ENCODE results near the gene MPZL2. TPM values are rescaled to one million over a fixed set of nuclear protein-coding genes. Genes with fewer than 3 reads are reported as not detected.
"Not testable (repeated sequence)": the region's sequence is repeated elsewhere in the genome, so short reads cannot be mapped to it uniquely, and the experiment has no call there.

The MPZL2 gene
- polyA plus RNA-seq, 3 donors, result 8.0 to 18.6 (median 14.2) TPM

- no peaks in the 10 kb centered on the region for H3K79me2 ChIP-seq (ENCODE audit: insufficient read depth, low read length)
- no peak overlapping the region for H2AFZ ChIP-seq (ENCODE audit: insufficient read depth, low read depth, low read length, poor library complexity, severe bottlenecking)
- no peak overlapping the region for H3K4me3 ChIP-seq (replicated peaks in 1 of 3; ENCODE audit: low read depth in 2 of 3, low read length in 3 of 3)
- Mint-ChIP-seq H3K27ac (no peak overlapping the region), H3K4me3 (no peak overlapping the region), H3K27me3 (ENCODE audit: low read depth in 3 of 3) (peaks cover 1 to 3% (median 2%) of the 10 kb centered on the region in 3 donors), H3K4me1 (peaks cover 16% of the 10 kb centered on the region), H3K36me3 (no peaks in the 10 kb centered on the region), H3K9me3 (peaks cover 0 to 3% (median 0%) of the 10 kb centered on the region in 7 donors)
- H3K4me2 ChIP-seq (replicated peaks; ENCODE audit: extremely low read depth, low read length, poor library complexity, severe bottlenecking), result no peak overlapping the region
- H4K20me1 ChIP-seq (ENCODE audit: insufficient read depth, low read length), result no peaks in the 10 kb centered on the region
- TF ChIP-seq CTCF (IDR thresholded peaks at IDR 0.05), result no peak
- WGBS (ENCODE audit: insufficient coverage), result no CpG with 5 or more reads among the region's 3 CpGs
- no peaks in the 10 kb centered on the region for H3K9me3 ChIP-seq (replicated peaks in 1 of 2; ENCODE audit: control insufficient read depth in 1 of 2, insufficient read depth in 1 of 2, low read length in 2 of 2)
- H3K4me1 ChIP-seq (ENCODE audit: control insufficient read depth in 1 of 2, insufficient read depth in 2 of 2, low read length in 2 of 2), result peaks cover 9 to 11% of the 10 kb centered on the region in 2 donors
- no peaks in the 10 kb centered on the region for H3K27me3 ChIP-seq (ENCODE audit: control insufficient read depth in 2 of 2, insufficient read depth in 2 of 2, low read length in 2 of 2)
- no peak overlapping the region for H3K9ac ChIP-seq (ENCODE audit: insufficient read depth, low read length, poor library complexity, severe bottlenecking)
- no peak for DNase-seq
- no peak overlapping the region for H3K27ac ChIP-seq (ENCODE audit: low read depth in 1 of 2, low read length in 2 of 2)
- intact Hi-C loops (cut with micrococcal nuclease), result no loop called here
- no peaks in the 10 kb centered on the region for H3K36me3 ChIP-seq (replicated peaks in 1 of 2; ENCODE audit: control insufficient read depth in 1 of 2, insufficient read depth in 2 of 2, low read length in 2 of 2)
Measured at GRCh38 chr11:118310781-118311485, 46.8 kb upstream of the MPZL2 start.

- no peaks in the 10 kb centered on the region for H3K27me3 ChIP-seq (ENCODE audit: control insufficient read depth in 2 of 2, insufficient read depth in 2 of 2, low read length in 2 of 2)
- H3K36me3 Mint-ChIP-seq, result no peaks in the 10 kb centered on the region
- WGBS (ENCODE audit: insufficient coverage), result no CpG with 5 or more reads among the region's 3 CpGs
- no peaks in the 10 kb centered on the region for H3K36me3 ChIP-seq (replicated peaks in 1 of 2; ENCODE audit: control insufficient read depth in 1 of 2, insufficient read depth in 2 of 2, low read length in 2 of 2)
- H3K27ac ChIP-seq (ENCODE audit: low read depth in 1 of 2, low read length in 2 of 2), result no peak overlapping the region
- H4K20me1 ChIP-seq (ENCODE audit: insufficient read depth, low read length), result no peaks in the 10 kb centered on the region
- no peaks in the 10 kb centered on the region for H3K9me3 ChIP-seq (replicated peaks in 1 of 2; ENCODE audit: control insufficient read depth in 1 of 2, insufficient read depth in 1 of 2, low read length in 2 of 2)
- no peaks in the 10 kb centered on the region for H3K79me2 ChIP-seq (ENCODE audit: insufficient read depth, low read length)
- H3K9me3 Mint-ChIP-seq, result peaks cover 0 to 3% (median 0%) of the 10 kb centered on the region in 7 donors
- H2AFZ ChIP-seq (ENCODE audit: insufficient read depth, low read depth, low read length, poor library complexity, severe bottlenecking), result no peak overlapping the region
- H3K9ac ChIP-seq (ENCODE audit: insufficient read depth, low read length, poor library complexity, severe bottlenecking), result no peak overlapping the region
- H3K27ac Mint-ChIP-seq, result no peak overlapping the region
- peaks cover 2 to 3% (median 2%) of the 10 kb centered on the region in 3 donors for H3K27me3 Mint-ChIP-seq (ENCODE audit: low read depth in 3 of 3)
- H3K4me3 ChIP-seq (replicated peaks in 1 of 3; ENCODE audit: low read depth in 2 of 3, low read length in 3 of 3), result no peak overlapping the region
- TF ChIP-seq CTCF (IDR thresholded peaks at IDR 0.05), result no peak
- peaks cover 2 to 4% of the 10 kb centered on the region in 2 donors for H3K4me1 ChIP-seq (ENCODE audit: control insufficient read depth in 1 of 2, insufficient read depth in 2 of 2, low read length in 2 of 2)
- no peak for DNase-seq
- intact Hi-C loops (cut with micrococcal nuclease), result no loop called here
- no peak overlapping the region for H3K4me3 Mint-ChIP-seq
- peaks cover 10% of the 10 kb centered on the region for H3K4me1 Mint-ChIP-seq
- H3K4me2 ChIP-seq (replicated peaks; ENCODE audit: extremely low read depth, low read length, poor library complexity, severe bottlenecking), result no peak overlapping the region
Measured at GRCh38 chr11:118310271-118310670, 46.2 kb upstream of the MPZL2 start.

- WGBS (ENCODE audit: insufficient coverage), result 93% methylated on average over 3 of the region's 5 CpGs
- H3K9ac ChIP-seq (ENCODE audit: insufficient read depth, low read length, poor library complexity, severe bottlenecking); H3K36me3 Mint-ChIP-seq; H4K20me1 ChIP-seq (ENCODE audit: insufficient read depth, low read length); H3K4me1 Mint-ChIP-seq; H3K27ac Mint-ChIP-seq; H3K27me3 Mint-ChIP-seq (ENCODE audit: low read depth in 3 of 3); H3K9me3 ChIP-seq (replicated peaks in 1 of 2; ENCODE audit: control insufficient read depth in 1 of 2, insufficient read depth in 1 of 2, low read length in 2 of 2); H3K27me3 ChIP-seq (ENCODE audit: control insufficient read depth in 2 of 2, insufficient read depth in 2 of 2, low read length in 2 of 2); H3K4me3 Mint-ChIP-seq; H3K36me3 ChIP-seq (replicated peaks in 1 of 2; ENCODE audit: control insufficient read depth in 1 of 2, insufficient read depth in 2 of 2, low read length in 2 of 2); intact Hi-C loops (cut with micrococcal nuclease); H3K4me2 ChIP-seq (replicated peaks; ENCODE audit: extremely low read depth, low read length, poor library complexity, severe bottlenecking); H3K79me2 ChIP-seq (ENCODE audit: insufficient read depth, low read length); H2AFZ ChIP-seq (ENCODE audit: insufficient read depth, low read depth, low read length, poor library complexity, severe bottlenecking); H3K9me3 Mint-ChIP-seq; H3K4me3 ChIP-seq (replicated peaks in 1 of 3; ENCODE audit: low read depth in 2 of 3, low read length in 3 of 3); DNase-seq; H3K27ac ChIP-seq (ENCODE audit: low read depth in 1 of 2, low read length in 2 of 2); H3K4me1 ChIP-seq (ENCODE audit: control insufficient read depth in 1 of 2, insufficient read depth in 2 of 2, low read length in 2 of 2): not testable (repeated sequence)
Measured at GRCh38 chr11:118308995-118309528, 45.0 kb upstream of the MPZL2 start.
